Activated T-helper 17 cell treated with anti-CD3 and anti-CD28 coated beads, Interleukin-2, amount 50 U/mL, for 72 hours (primary cell): ENCODE data around the gene PPIP5K2. TPM values are rescaled to one million over a fixed set of nuclear protein-coding genes. Genes with fewer than 3 reads are reported as not detected.
"Not testable (repeated sequence)": the region's sequence is repeated elsewhere in the genome, so short reads cannot be mapped to it uniquely, and the experiment has no call there.

Source experiments
- ATAC-seq: fragments of 150-1000 bp; cut with Tn5 transposase; replicated peaks from 2 replicates; pipeline ENCODE4 v1.10.0; 2021; ENCODE audit warnings: mild to moderate bottlenecking, moderate library complexity
- H3K27ac Mint-ChIP-seq: one replicate; pipeline ENCODE4 v1.8.0; 2022; ENCODE audit warnings: mixed read lengths
- H3K27me3 Mint-ChIP-seq: one replicate; pipeline ENCODE4 v1.8.0; 2022; ENCODE audit warnings: mixed read lengths
- H3K36me3 Mint-ChIP-seq: one replicate; pipeline ENCODE4 v1.8.0; 2022; ENCODE audit warnings: low read depth, mild to moderate bottlenecking, mixed read lengths
- H3K4me1 Mint-ChIP-seq: one replicate; pipeline ENCODE4 v1.8.0; 2022; ENCODE audit warnings: mixed read lengths
- H3K4me3 Mint-ChIP-seq: one replicate; pipeline ENCODE4 v1.8.0; 2022; ENCODE audit warnings: mild to moderate bottlenecking, mixed read lengths
- H3K9me3 Mint-ChIP-seq: one replicate; pipeline ENCODE4 v1.8.0; 2022; ENCODE audit warnings: mixed read lengths
- total RNA-seq, 2 donors: library from RNA; stranded (reverse); gene quantifications; one replicate each; pipeline ENCODE4 v1.2.3, GENCODE V29; 2022

The PPIP5K2 gene
- 10 to 100 TPM; 47.1 to 53.3 TPM for total RNA-seq

DNA sequence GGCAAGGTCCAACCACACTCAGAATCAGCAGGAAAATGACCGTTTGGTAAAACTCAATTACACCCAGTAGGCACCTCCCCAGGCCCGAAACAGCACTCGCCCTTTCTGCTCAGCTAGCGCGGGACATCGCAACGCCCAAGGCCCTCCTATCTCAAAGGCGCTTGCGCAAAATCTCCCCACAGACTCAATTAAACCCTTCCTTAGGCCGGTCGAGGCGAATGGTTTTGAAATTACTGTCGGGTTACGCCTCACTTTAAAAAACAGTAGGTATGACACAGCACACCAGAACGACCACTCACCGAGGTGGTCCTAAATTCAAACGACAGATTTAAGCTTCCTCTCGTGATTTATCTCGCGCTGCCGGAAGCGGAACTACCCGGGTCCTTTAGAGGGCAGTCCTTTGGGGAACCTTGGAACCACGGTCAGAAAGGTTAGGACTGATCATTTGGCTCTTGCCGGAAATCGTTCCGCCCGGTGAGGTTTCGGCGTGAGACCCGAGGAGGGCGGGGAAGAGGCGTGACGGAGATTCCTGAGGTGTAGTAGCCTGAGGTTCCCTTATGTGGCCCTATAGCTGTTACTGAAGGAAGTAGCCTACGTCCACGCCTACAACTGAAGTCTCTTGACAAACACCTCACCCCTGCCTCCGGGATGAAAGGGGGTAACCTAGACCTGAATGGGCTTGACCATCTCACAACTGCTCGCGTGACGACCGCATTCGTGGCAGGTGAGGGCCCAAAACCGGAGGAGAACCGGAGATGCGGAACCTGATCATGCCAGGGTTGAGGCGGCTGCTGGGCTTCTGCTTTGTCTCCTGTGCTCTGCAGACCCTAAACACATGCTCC lies at the start of gene PPIP5K2, which contains the start of gene GIN1:
Gene PPIP5K2, plus strand, starts transcription at position 537 of the 842 bp plus-strand sequence. CDS start 9,289 bp downstream, outside the sequence.
Gene GIN1, minus strand, starts transcription at position 374 of the 842 bp plus-strand sequence. CDS start 11,431 bp downstream, outside the sequence.
- Mint-ChIP-seq H3K27me3 (no peaks in the 10 kb centered on the region), H3K36me3 (peaks cover 5% of the 10 kb centered on the region), H3K4me3 (peak within 1 kb of the TSS; percentile 87), H3K27ac (peak within 1 kb of the TSS; percentile 97), H3K9me3 (no peaks in the 10 kb centered on the region), H3K4me1 (peaks cover 24% of the 10 kb centered on the region)
- peak; percentile 93 for ATAC-seq

DNA sequence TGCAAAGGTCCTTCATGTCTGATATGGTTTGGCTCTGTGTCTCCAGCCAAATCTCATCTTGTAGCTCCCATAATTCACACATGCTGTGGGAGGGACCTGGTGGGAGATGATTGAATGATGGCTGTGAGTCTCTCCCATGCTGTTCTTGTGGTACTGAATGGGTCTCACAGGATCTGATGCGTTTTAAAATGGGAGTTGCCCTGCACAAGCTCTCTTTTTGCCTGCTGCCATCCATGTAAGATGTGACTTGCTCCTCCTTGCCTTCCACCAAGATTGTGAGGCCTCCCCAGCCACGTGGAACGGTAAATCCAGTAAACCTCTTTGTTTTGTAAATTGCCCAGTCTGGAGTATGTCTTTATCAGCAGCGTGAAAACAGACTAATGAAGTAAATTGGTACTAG lies 46.6 kb upstream of the PPIP5K2 start:
- not testable (repeated sequence) for H3K4me1 Mint-ChIP-seq, H3K27me3 Mint-ChIP-seq, H3K27ac Mint-ChIP-seq, H3K4me3 Mint-ChIP-seq, H3K36me3 Mint-ChIP-seq, ATAC-seq
- H3K9me3 Mint-ChIP-seq: peaks cover 38% of the 10 kb centered on the region

DNA sequence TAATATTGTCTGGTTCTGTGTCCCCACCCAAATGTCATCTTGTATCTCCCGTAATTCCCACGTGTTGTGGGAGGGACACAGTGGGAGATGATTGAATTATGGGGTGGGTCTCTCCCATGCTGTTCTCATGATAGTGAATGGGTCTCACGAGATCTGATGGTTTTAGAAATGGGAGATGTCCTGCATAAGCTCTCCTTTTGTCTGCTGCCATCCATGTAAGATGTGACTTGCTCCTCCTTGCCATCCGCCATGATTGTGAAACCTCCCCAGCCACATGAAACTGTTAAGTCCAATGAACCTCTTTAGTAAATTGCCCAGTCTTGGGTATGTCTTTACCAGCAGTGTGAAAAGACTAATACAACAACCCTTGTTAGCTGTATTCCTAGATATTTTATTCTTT lies 44.7 kb upstream of the PPIP5K2 start:
- H3K4me3 Mint-ChIP-seq: no peak overlapping the region
- no peaks in the 10 kb centered on the region for H3K27me3 Mint-ChIP-seq
- peaks cover 44% of the 10 kb centered on the region for H3K9me3 Mint-ChIP-seq
- H3K36me3 Mint-ChIP-seq: no peaks in the 10 kb centered on the region
- no peak overlapping the region for H3K27ac Mint-ChIP-seq
- no peak for ATAC-seq
- no peaks in the 10 kb centered on the region for H3K4me1 Mint-ChIP-seq

DNA sequence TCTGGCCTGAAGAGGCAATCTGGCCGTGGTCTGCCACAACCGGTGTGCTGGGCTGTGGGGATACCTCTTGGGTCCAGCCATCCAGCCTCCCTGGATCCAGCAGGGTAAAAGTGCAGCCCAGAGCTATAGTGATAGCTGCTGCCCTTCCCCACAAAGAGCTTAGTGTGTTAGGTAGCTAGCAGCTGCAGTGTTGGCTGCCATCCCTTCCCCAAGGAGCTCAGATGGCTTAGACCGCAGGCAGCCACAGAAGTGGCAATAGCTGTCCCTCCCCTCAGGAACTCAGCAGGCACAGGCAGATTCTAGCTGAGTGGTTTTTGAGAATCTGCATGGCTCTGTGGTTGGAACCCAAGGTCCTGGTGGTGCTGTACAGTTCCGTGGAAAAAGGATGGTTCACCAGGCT lies 40.3 kb upstream of the PPIP5K2 start:
- Mint-ChIP-seq H3K36me3 (peaks cover under 1% of the 10 kb centered on the region), H3K4me3 (no peak overlapping the region), H3K27ac (no peak overlapping the region), H3K27me3 (no peaks in the 10 kb centered on the region), H3K4me1 (no peaks in the 10 kb centered on the region), H3K9me3 (peaks cover 59% of the 10 kb centered on the region)
- ATAC-seq: no peak

DNA sequence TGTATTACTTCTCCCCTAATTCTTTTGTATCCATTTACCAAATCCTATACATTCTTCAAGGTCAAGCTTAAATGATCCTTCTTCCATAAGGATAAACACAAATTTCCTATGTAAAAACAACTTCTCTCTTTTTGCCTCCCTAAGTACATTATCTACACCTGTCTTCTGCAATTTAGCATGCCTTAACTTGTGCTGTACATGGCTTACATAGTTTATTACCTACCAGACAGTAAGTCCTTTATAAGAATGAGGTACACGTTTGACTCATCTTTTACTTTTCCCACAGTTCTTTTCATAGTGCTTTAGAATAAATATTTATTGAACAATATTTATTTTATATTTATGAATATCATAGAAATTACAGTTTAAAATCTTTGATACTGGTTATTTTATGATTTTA lies 33.6 kb upstream of the PPIP5K2 start:
- peaks cover 53% of the 10 kb centered on the region for H3K36me3 Mint-ChIP-seq
- H3K4me3 Mint-ChIP-seq: no peak overlapping the region
- peaks cover 30% of the 10 kb centered on the region for H3K9me3 Mint-ChIP-seq
- H3K27me3 Mint-ChIP-seq: no peaks in the 10 kb centered on the region
- no peak for ATAC-seq
- H3K4me1 Mint-ChIP-seq: no peaks in the 10 kb centered on the region
- H3K27ac Mint-ChIP-seq: no peak overlapping the region

DNA sequence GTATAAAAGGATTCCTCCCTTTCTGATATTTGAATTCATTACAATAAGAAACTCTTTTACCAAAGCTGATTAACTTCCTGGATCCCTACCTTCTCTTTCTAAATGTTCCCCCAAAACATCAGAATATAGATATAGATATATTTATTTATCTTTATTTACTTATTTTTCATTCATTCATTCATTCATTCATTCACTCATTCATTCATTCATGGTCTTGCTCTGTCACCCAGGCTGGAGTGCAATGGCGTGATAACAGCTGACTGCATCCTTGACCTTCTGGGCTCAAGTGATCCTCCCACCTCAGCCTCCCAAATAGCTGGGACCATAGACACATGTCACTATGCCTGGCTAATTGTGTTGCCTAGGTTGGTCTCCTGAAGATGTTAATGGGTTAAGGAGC lies 30.8 kb upstream of the PPIP5K2 start:
- Mint-ChIP-seq H3K4me1 (no peaks in the 10 kb centered on the region), H3K27ac (no peak overlapping the region), H3K4me3 (no peak overlapping the region), H3K9me3 (peaks cover 9% of the 10 kb centered on the region), H3K36me3 (peaks cover 72% of the 10 kb centered on the region), H3K27me3 (no peaks in the 10 kb centered on the region)
- ATAC-seq: no peak

DNA sequence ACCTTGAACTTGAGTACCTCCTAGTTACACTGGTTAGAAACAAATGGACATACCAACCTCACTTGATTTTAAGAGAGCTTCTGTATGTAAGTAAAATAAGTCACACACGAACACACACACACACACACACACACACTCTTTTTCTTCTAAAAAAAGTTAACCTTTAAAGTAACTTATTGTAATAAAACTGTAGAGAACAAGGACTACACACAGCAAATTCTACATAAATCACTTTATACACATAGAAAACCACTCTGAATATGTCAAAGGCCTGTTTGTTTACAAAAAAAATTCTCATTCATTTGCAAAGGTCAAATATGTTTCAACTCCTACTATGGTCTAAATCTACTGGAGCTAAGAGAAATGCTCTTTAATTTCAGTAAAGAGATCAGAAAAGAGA lies 29.3 kb upstream of the PPIP5K2 start:
- no peaks in the 10 kb centered on the region for H3K4me1 Mint-ChIP-seq
- no peaks in the 10 kb centered on the region for H3K27me3 Mint-ChIP-seq
- no peak overlapping the region for H3K4me3 Mint-ChIP-seq
- peaks cover 7% of the 10 kb centered on the region for H3K9me3 Mint-ChIP-seq
- ATAC-seq: no peak
- H3K36me3 Mint-ChIP-seq: peaks cover 70% of the 10 kb centered on the region
- H3K27ac Mint-ChIP-seq: no peak overlapping the region

DNA sequence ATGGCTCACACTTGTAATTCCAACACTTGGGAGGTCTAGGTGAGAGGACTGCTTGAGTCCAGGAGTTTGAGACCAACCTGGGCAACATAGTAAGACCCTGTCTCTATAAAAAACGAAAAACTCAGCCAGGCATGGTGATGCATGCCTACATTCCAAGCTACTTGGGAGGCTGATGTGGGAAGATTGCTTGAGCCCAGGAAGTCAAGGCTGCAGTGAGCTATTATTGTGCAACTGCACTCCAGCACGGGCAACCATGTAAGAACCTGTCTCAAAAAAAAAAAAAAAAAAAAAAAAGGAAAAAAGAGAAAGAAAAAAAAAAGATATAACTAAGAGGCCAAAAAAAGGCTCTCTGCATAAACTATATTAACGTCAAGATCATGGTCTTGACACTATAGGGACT lies 27.4 kb upstream of the PPIP5K2 start:
- no peak for ATAC-seq
- no peaks in the 10 kb centered on the region for H3K9me3 Mint-ChIP-seq
- H3K27ac Mint-ChIP-seq: no peak overlapping the region
- H3K36me3 Mint-ChIP-seq: peaks cover 69% of the 10 kb centered on the region
- H3K27me3 Mint-ChIP-seq: no peaks in the 10 kb centered on the region
- H3K4me3 Mint-ChIP-seq: no peak overlapping the region
- H3K4me1 Mint-ChIP-seq: no peaks in the 10 kb centered on the region

DNA sequence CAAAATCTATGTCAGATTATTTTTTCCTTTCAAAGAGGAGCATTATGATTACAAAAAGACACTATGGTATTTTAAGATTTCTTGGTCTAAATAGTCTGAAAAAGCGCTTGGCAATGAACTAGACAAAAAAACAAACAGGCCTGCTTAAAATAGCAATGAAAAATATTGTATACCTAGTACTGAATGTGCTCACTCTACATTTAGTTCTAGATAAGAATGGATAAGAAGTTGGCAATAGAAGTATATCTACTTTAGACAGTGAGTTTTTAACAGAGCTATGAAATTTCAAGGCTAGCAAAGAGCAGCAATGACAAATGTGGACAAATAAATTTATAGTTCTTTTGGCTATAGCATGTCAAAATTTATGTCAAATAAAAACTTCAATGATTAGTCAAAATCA lies 26.4 kb upstream of the PPIP5K2 start:
- no peak for ATAC-seq
- no peaks in the 10 kb centered on the region for H3K27me3 Mint-ChIP-seq
- H3K9me3 Mint-ChIP-seq: no peaks in the 10 kb centered on the region
- H3K4me1 Mint-ChIP-seq: no peaks in the 10 kb centered on the region
- no peak overlapping the region for H3K27ac Mint-ChIP-seq
- no peak overlapping the region for H3K4me3 Mint-ChIP-seq
- H3K36me3 Mint-ChIP-seq: peaks cover 69% of the 10 kb centered on the region

DNA sequence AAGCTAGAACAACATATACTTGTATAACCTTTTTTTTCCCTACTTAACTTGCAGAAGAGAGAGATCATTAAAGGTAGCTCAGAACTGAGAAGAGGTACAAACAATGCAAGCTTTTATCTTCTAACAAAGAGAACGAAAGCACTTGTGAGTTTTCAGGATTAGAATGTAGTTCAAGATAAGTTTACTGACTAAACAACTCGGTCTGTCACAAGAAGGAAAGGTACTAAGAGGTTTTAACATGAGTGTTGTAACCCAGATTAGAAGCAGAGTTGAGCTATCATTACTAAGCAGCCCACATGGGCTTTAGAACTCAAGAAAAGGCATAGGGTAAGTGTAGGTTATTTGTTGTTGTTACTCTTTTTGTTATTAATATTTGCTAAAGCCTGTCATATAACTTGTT lies 25.4 kb upstream of the PPIP5K2 start:
- H3K27me3 Mint-ChIP-seq: no peaks in the 10 kb centered on the region
- H3K27ac Mint-ChIP-seq: no peak overlapping the region
- no peaks in the 10 kb centered on the region for H3K4me1 Mint-ChIP-seq
- H3K9me3 Mint-ChIP-seq: no peaks in the 10 kb centered on the region
- H3K4me3 Mint-ChIP-seq: no peak overlapping the region
- no peak for ATAC-seq
- H3K36me3 Mint-ChIP-seq: peaks cover 64% of the 10 kb centered on the region

DNA sequence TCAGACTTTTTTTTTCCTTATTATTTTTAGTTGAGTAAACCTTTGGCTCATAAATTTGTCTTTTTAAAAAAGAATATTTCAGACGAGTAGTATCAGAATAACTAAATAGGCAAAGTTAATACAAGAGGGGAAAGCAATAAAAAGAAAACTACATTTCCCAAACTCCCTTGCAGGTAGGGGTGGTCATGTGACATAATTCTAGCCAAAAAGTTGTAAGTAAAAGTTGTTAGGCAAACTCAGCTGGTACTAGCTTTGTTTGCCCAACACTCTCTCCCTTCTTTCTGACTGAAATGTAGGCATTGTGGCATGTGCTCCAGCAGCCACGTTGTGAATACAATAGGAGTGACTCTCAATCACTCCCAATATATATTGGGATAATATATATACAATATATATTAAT lies 21.1 kb upstream of the PPIP5K2 start:
- no peak for ATAC-seq
- Mint-ChIP-seq H3K9me3 (no peaks in the 10 kb centered on the region), H3K4me1 (peaks cover 4% of the 10 kb centered on the region), H3K4me3 (no peak overlapping the region), H3K36me3 (peaks cover 61% of the 10 kb centered on the region), H3K27me3 (no peaks in the 10 kb centered on the region), H3K27ac (no peak overlapping the region)

DNA sequence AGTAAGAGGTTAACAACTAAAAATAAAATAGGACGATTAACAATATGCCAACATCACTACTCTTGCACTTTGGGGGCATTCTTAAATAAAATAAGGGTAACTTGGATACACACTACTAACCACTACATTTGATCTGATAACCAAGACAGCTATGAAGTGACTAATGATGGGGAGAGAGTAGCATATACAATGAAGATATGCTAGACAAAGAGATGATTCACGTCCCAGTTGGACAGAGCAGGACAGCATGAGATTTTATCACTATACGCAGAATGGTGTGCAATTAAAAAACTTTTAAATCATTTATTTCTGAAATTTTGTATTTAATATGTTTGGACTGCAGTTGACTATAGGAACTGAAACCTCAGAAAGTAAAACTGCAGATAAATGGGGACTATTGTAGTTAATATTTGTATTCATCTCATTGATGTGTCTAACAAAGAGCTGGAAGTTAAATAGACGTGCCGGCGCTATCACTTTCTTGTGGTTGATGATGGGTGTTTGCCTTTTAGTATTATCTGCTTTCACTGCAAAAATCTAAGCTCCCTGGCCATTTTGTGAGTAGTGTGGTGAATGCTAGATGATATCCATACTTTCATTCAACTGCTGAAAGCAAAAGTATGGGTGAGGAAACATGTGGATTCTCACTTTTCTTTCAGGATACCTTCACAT lies 18.9 kb upstream of the PPIP5K2 start:
- no peak overlapping the region for H3K27ac Mint-ChIP-seq
- H3K4me1 Mint-ChIP-seq: peaks cover 4% of the 10 kb centered on the region
- no peak for ATAC-seq
- no peaks in the 10 kb centered on the region for H3K9me3 Mint-ChIP-seq
- no peak overlapping the region for H3K4me3 Mint-ChIP-seq
- no peaks in the 10 kb centered on the region for H3K27me3 Mint-ChIP-seq
- H3K36me3 Mint-ChIP-seq: peaks cover 55% of the 10 kb centered on the region

DNA sequence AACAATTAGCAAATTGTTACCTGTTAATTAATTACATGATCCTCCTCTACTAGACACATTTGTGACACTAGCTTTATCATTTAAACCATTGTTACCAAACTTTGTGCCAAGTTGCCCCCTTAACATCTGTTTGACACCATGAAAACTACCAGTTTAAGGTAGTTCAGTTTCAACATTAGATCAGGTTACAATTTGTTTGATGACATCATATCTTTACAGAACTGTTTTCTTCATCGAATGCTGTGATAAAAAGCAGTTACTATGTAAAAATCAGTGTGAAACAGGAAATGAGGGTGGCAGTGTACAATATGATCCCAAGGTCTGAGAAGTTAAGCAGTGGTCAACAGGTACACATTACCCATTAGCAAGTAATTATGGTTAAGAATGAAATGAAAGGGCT lies 17.9 kb upstream of the PPIP5K2 start:
- Mint-ChIP-seq H3K4me1 (peaks cover 4% of the 10 kb centered on the region), H3K27me3 (no peaks in the 10 kb centered on the region), H3K4me3 (no peak overlapping the region), H3K27ac (no peak overlapping the region), H3K36me3 (peaks cover 52% of the 10 kb centered on the region), H3K9me3 (no peaks in the 10 kb centered on the region)
- no peak for ATAC-seq

DNA sequence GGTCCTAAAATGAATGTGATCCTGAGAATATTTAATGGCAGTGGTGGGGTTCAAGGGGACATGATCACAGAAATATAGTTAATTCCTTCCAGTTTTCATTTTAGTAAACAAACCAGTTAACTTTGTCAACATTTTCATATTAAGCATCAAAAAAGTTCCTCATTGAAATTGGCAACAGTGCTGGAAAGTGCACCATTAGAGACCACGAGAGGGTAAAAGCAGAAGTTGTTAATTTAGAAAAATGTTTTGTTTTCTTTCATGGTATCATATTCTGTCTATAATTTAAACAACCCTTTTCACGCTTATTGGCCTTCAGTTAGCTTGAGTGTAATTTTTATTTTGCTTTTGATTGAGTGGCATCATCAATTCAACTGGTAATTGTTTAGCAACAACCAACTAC lies 12.0 kb upstream of the PPIP5K2 start:
- ATAC-seq: no peak

DNA sequence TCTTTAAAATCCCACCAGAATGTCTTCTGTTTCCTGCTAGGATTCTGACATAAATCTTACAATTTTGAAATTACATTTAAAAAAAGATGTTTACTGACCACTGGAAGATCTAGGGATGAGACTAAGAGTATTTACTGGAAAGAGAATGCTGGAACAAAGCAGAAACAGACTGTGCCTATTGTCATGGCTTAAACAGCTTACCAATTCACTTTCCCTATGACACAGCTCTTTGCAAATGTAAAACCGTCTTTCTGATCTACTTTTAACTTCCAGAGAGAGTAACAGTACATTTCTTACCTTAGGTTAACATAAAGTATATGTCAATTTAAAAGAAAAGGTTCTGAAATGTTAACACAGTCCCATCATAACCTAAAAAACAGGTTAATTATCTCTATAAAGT lies 10.8 kb upstream of the PPIP5K2 start:
- H3K27me3 Mint-ChIP-seq: no peaks in the 10 kb centered on the region
- H3K36me3 Mint-ChIP-seq: peaks cover 28% of the 10 kb centered on the region
- no peak overlapping the region for H3K27ac Mint-ChIP-seq
- H3K9me3 Mint-ChIP-seq: peaks cover 4% of the 10 kb centered on the region
- H3K4me1 Mint-ChIP-seq: peaks cover 16% of the 10 kb centered on the region
- no peak for ATAC-seq
- H3K4me3 Mint-ChIP-seq: no peak overlapping the region

More for the DNA sequence above, 12.0 kb upstream of the PPIP5K2 start:
- Mint-ChIP-seq H3K27ac (no peak overlapping the region), H3K4me1 (peaks cover 15% of the 10 kb centered on the region), H3K36me3 (peaks cover 40% of the 10 kb centered on the region), H3K27me3 (no peaks in the 10 kb centered on the region), H3K9me3 (peaks cover 4% of the 10 kb centered on the region), H3K4me3 (no peak overlapping the region)
